Measurements from ENCODE around the gene EIF5B.

Gene EIF5B

GRCh38 chr2:99389371-99389770 lies 52.2 kb downstream of the EIF5B start:
- TF ChIP-seq, protein P1, sequence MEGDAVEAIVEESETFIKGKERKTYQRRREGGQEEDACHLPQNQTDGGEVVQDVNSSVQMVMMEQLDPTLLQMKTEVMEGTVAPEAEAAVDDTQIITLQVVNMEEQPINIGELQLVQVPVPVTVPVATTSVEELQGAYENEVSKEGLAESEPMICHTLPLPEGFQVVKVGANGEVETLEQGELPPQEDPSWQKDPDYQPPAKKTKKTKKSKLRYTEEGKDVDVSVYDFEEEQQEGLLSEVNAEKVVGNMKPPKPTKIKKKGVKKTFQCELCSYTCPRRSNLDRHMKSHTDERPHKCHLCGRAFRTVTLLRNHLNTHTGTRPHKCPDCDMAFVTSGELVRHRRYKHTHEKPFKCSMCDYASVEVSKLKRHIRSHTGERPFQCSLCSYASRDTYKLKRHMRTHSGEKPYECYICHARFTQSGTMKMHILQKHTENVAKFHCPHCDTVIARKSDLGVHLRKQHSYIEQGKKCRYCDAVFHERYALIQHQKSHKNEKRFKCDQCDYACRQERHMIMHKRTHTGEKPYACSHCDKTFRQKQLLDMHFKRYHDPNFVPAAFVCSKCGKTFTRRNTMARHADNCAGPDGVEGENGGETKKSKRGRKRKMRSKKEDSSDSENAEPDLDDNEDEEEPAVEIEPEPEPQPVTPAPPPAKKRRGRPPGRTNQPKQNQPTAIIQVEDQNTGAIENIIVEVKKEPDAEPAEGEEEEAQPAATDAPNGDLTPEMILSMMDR (IDR thresholded peaks at IDR 0.05) = no peak
- Histone ChIP-seq H3K27ac (no peak overlapping the region), H3K36me3 (peaks cover 31% of the 10 kb centered on the region)

DNA sequence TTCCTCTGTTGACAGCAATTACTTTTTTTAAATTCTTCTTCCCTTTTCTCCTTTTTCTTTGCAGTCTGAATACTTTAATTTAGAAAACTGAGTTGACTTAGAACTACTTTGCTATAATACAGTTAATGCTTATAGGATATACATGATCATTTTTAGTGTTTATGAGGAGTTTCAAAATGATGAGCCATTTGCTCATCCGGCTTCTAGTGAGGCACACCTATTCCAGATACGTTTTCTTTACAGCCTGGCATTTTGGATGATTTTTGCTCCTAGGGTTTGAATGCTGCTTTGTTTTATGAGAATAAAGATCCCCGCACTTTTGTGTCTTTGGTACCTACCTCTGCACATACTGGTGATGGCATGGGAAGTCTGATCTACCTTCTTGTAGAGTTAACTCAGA lies 52.8 kb downstream of the EIF5B start:
- Histone ChIP-seq H3K4me3 (ENCODE audit: low read depth in 1 of 2, low read length in 1 of 2) (no peak overlapping the region), H3K36me3 (peaks cover 35% of the 10 kb centered on the region), H3K9me3 (no peaks in the 10 kb centered on the region), H3K27me3 (no peaks in the 10 kb centered on the region), H3K4me1 (ENCODE audit: control insufficient read depth in 1 of 2, insufficient read depth in 1 of 2, low read depth in 1 of 2, low read length in 1 of 2) (no peaks in the 10 kb centered on the region), H3K27ac (no peak overlapping the region)
- TF ChIP-seq, protein P1 (IDR thresholded peaks at IDR 0.05) = no peak

More at GRCh38 chr2:99389371-99389770, 52.2 kb downstream of the EIF5B start:
- Histone ChIP-seq H3K27me3 (no peaks in the 10 kb centered on the region), H3K4me3 (ENCODE audit: low read depth in 1 of 2, low read length in 1 of 2) (no peak overlapping the region), H3K4me1 (ENCODE audit: control insufficient read depth in 1 of 2, insufficient read depth in 1 of 2, low read depth in 1 of 2, low read length in 1 of 2) (no peaks in the 10 kb centered on the region), H3K9me3 (no peaks in the 10 kb centered on the region)

- H3K9me3 ChIP-seq = no peaks in the 10 kb centered on the region
- H3K27me3 ChIP-seq = no peaks in the 10 kb centered on the region
- TF ChIP-seq, protein P1 (IDR thresholded peaks at IDR 0.05) = no peak
- no peak overlapping the region for H3K4me3 ChIP-seq (ENCODE audit: low read depth in 1 of 2, low read length in 1 of 2)
- H3K27ac ChIP-seq = no peak overlapping the region
- H3K36me3 ChIP-seq = peaks cover 80% of the 10 kb centered on the region
- no peaks in the 10 kb centered on the region for H3K4me1 ChIP-seq (ENCODE audit: control insufficient read depth in 1 of 2, insufficient read depth in 1 of 2, low read depth in 1 of 2, low read length in 1 of 2)
These were observed 58.5 kb downstream of the EIF5B start for GRCh38 chr2:99395589-99396130.

- H3K27me3 ChIP-seq = no peaks in the 10 kb centered on the region
- H3K9me3 ChIP-seq = no peaks in the 10 kb centered on the region
- TF ChIP-seq, protein P1 (IDR thresholded peaks at IDR 0.05) = no peak
- H3K4me1 ChIP-seq (ENCODE audit: control insufficient read depth in 1 of 2, insufficient read depth in 1 of 2, low read depth in 1 of 2, low read length in 1 of 2) = no peaks in the 10 kb centered on the region
- H3K27ac ChIP-seq = no peak overlapping the region
- no peak overlapping the region for H3K4me3 ChIP-seq (ENCODE audit: low read depth in 1 of 2, low read length in 1 of 2)
- H3K36me3 ChIP-seq = peaks cover 90% of the 10 kb centered on the region
These were observed 60.2 kb downstream of the EIF5B start for GRCh38 chr2:99397266-99397920.

DNA sequence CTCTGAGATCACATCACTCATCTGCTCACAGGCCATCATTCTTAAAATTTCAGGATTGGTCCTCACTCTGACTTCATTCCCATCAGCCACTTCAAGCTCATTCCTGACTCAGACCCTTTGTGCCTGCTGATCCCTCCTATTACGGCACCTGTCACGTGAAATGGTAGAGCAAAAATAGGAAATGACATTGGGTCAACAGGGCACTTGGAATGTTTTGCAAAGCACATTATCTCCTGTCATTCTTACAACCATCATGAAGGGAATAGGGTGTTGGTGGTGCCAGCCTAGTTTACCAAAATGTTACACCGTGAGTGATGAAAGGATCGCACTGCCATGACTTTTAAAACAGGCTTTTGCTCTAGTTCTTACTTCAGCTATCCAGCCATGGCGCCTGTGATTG lies 61.1 kb downstream of the EIF5B start:
- H3K4me1 ChIP-seq (ENCODE audit: control insufficient read depth in 1 of 2, insufficient read depth in 1 of 2, low read depth in 1 of 2, low read length in 1 of 2) = no peaks in the 10 kb centered on the region
- TF ChIP-seq, protein P1 (IDR thresholded peaks at IDR 0.05) = no peak
- H3K4me3 ChIP-seq (ENCODE audit: low read depth in 1 of 2, low read length in 1 of 2) = no peak overlapping the region
- H3K9me3 ChIP-seq = no peaks in the 10 kb centered on the region
- peaks cover 99% of the 10 kb centered on the region for H3K36me3 ChIP-seq
- H3K27me3 ChIP-seq = no peaks in the 10 kb centered on the region
- no peak overlapping the region for H3K27ac ChIP-seq

All from neutrophil (primary cell).